AG09309 (cell line): ENCODE results near the gene NARS2.

ENCODE experiments used
- DNase-seq: peaks from one replicate; pipeline ENCODE4 v3.0.0-alpha.2; 2010; ENCODE audit warnings: low read depth
- H3K4me3 ChIP-seq: 2 replicates; pipeline ENCODE4 v1.5.1; 2011; ENCODE audit warnings: mild to moderate bottlenecking, low read depth, low read length, moderate library complexity; ENCODE audit not compliant: control insufficient read depth
- CTCF ChIP-seq: IDR thresholded peaks from 2 replicates; pipeline ENCODE4 v1.5.1; 2011; ENCODE audit warnings: mild to moderate bottlenecking, low read depth, low read length, inconsistent platforms; ENCODE audit not compliant: insufficient read depth, control insufficient read depth; ENCODE audit errors: missing control alignments

Gene NARS2

GRCh38 chr11:78547931-78548705, 26.5 kb downstream of the NARS2 start:
- no peak overlapping the region for H3K4me3 ChIP-seq
- no peak for TF ChIP-seq CTCF

GRCh38 chr11:78542007-78542406, 32.7 kb downstream of the NARS2 start:
- H3K4me3 ChIP-seq: no peak overlapping the region
- DNase-seq: no peak

More at GRCh38 chr11:78547931-78548705, 26.5 kb downstream of the NARS2 start:
- DNase-seq: no peak

GRCh38 chr11:78541537-78541936, 33.1 kb downstream of the NARS2 start:
- TF ChIP-seq CTCF: no peak
- DNase-seq: no peak
- no peak overlapping the region for H3K4me3 ChIP-seq

More at GRCh38 chr11:78542007-78542406, 32.7 kb downstream of the NARS2 start:
- TF ChIP-seq CTCF: no peak

GRCh38 chr11:78540256-78540655, 34.4 kb downstream of the NARS2 start:
- TF ChIP-seq CTCF: no peak
- no peak for DNase-seq
- H3K4me3 ChIP-seq: no peak overlapping the region

GRCh38 chr11:78539506-78539905, 35.2 kb downstream of the NARS2 start:
- no peak for DNase-seq
- no peak for TF ChIP-seq CTCF
- no peak overlapping the region for H3K4me3 ChIP-seq

- no peak overlapping the region for H3K4me3 ChIP-seq
- no peak for DNase-seq
- no peak for TF ChIP-seq CTCF
Measured at GRCh38 chr11:78536933-78537332, 37.7 kb downstream of the NARS2 start.
